ENCODE data around the gene DNAH5. TPM values are rescaled to one million over a fixed set of nuclear protein-coding genes. Genes with fewer than 3 reads are reported as not detected.

The DNAH5 gene
- total and polyA plus RNA-seq, 2 of the 8 experiments (the other 6 are each of a cell fraction or from before 2014, with no cell fraction given), result 0.30 to 0.73 TPM

GRCh38 chr5:13735691-13736090, 208.8 kb downstream of the DNAH5 start:
- Histone ChIP-seq H3K23ac (ENCODE audit: insufficient read length) (no peak overlapping the region), H3K56ac (replicated peaks; ENCODE audit: insufficient read length, low read depth, low read length) (no peak overlapping the region), H2AFZ (ENCODE audit: low read length) (0 out of 2 replicates have a peak overlapping the region, but pooled peaks have one; percentile 24), H2BK5ac (ENCODE audit: low read depth, low read length) (no peak overlapping the region), H4K91ac (replicated peaks; ENCODE audit: insufficient read length, low read length) (no peak overlapping the region), H4K20me1 (replicated peaks in 1 of 2; ENCODE audit: control insufficient read depth in 1 of 2, insufficient read depth in 2 of 2, low read length in 2 of 2) (no peaks in the 10 kb centered on the region), H2BK120ac (replicated peaks; ENCODE audit: low read depth, low read length) (no peak overlapping the region), H3K23me2 (ENCODE audit: low read depth, low read length) (no peaks in the 10 kb centered on the region), H3K27ac (ENCODE audit: low read depth, low read length) (no peak overlapping the region), H2BK20ac (ENCODE audit: low read length) (no peak overlapping the region), H3K4me1 (replicated peaks in 1 of 4; ENCODE audit: control insufficient read depth in 3 of 4, insufficient read depth in 4 of 4, low read length in 3 of 4) (no peaks in the 10 kb centered on the region), H4K5ac (ENCODE audit: insufficient read length, low read depth, low read length) (no peak overlapping the region), H3K79me2 (ENCODE audit: control insufficient read depth in 1 of 2, insufficient read depth in 2 of 2, low read length in 2 of 2) (no peaks in the 10 kb centered on the region), H3K4me3 (ENCODE audit: extremely low read depth in 1 of 4, insufficient read depth in 2 of 4, low read depth in 3 of 4, low read length in 4 of 4) (no peak overlapping the region), H3K9ac (replicated peaks in 1 of 4; ENCODE audit: extremely low read depth in 1 of 4, low read depth in 3 of 4, low read length in 3 of 4) (no peak overlapping the region), H3K18ac (ENCODE audit: extremely low read depth, low read length) (no peak overlapping the region), H3K36me3 (ENCODE audit: control insufficient read depth in 2 of 4, insufficient read depth in 4 of 4, low read length in 3 of 4) (no peaks in the 10 kb centered on the region), H3K79me1 (ENCODE audit: low read depth, low read length) (no peaks in the 10 kb centered on the region), H3K14ac (ENCODE audit: insufficient read length) (no peak overlapping the region), H4K8ac (ENCODE audit: extremely low read depth, insufficient read depth, low read length) (no peak overlapping the region), H2AK5ac (ENCODE audit: low read depth, low read length) (no peak overlapping the region), H3K4me2 (ENCODE audit: insufficient read depth in 1 of 2, low read depth in 2 of 2, low read length in 2 of 2) (no peak overlapping the region), H3K4ac (replicated peaks; ENCODE audit: insufficient read length, low read depth, low read length) (no peak overlapping the region), H2BK12ac (ENCODE audit: low read depth, low read length) (no peak overlapping the region), H2BK15ac (ENCODE audit: low read length) (no peak overlapping the region), H3K9me3 (ENCODE audit: insufficient read depth in 2 of 2, low read depth in 1 of 2, low read length in 1 of 2) (no peaks in the 10 kb centered on the region), H3K27me3 (replicated peaks in 1 of 4; ENCODE audit: control insufficient read depth in 3 of 4, extremely low read depth in 1 of 4, insufficient read depth in 3 of 4, low read length in 3 of 4) (no peaks in the 10 kb centered on the region)
- 94% methylated on average over 11 of the region's 11 CpGs; no CpG with 5 or more reads in 1 of the 2 experiments for WGBS, 2 experiments (ENCODE audit: extremely low coverage in 1 of 2, insufficient coverage in 1 of 2, insufficient read length in 1 of 2, insufficient replicate concordance in 2 of 2, low coverage in 1 of 2, low lambda C conversion rate in 2 of 2, missing lambda C conversion rate in 1 of 2)
- ChIA-PET POLR2A (ENCODE audit: partially characterized antibody) (no interaction called here), CTCF (ENCODE audit: partially characterized antibody) (no interaction called here)
- no peak for DNase-seq (ENCODE audit: low read depth in 1 of 2, low spot score in 2 of 2)
- TF ChIP-seq RFX5 (IDR thresholded peaks at IDR 0.05; ENCODE audit: borderline replicate concordance, low read depth, low read length), result no peak
- no peak for FAIRE-seq

All from H1 (cell line).